Subcutaneous adipose tissue (tissue), 4 donors: ENCODE measurements around the gene BACH2. TPM values are rescaled to one million over a fixed set of nuclear protein-coding genes. Genes with fewer than 3 reads are reported as not detected.

Experiments
- total RNA-seq, 4 donors: library from RNA; depleted of rRNA; stranded (reverse); fragments of >200 nt; gene quantifications; one replicate each; pipeline ENCODE4 v1.1.0, GENCODE V29; 2016
- TF ChIP-seq, protein P1 (sequence below): fragments of 450-650 bp; IDR thresholded peaks from one replicate; pipeline ENCODE4 v1.5.1; 2016; ENCODE audit warnings: low read depth, mild to moderate bottlenecking, control low read depth, antibody characterized with exemption, moderate library complexity

The BACH2 gene
- total RNA-seq, 4 donors from 2014 or later: 1.7 to 15.4 (median 3.9) TPM

DNA sequence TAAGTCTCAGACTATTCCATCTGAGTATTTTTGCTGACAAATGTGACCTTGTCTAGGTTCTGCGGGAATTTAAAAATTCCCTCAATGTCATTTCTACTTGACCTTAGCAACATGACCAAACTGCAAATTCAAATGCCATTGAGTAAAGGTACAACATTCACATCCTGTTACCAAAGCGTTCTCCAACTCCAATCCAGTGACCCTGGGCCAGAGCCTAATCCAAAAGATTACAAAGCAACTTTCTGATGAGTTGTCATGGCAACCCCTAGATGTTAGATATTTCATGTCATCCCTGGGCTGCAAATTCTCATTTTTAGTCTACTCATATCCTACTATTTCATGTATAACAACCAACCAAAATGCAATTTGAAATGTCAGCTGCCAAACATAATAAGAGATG lies 65.3 kb downstream of the BACH2 start:
- TF ChIP-seq, protein P1, sequence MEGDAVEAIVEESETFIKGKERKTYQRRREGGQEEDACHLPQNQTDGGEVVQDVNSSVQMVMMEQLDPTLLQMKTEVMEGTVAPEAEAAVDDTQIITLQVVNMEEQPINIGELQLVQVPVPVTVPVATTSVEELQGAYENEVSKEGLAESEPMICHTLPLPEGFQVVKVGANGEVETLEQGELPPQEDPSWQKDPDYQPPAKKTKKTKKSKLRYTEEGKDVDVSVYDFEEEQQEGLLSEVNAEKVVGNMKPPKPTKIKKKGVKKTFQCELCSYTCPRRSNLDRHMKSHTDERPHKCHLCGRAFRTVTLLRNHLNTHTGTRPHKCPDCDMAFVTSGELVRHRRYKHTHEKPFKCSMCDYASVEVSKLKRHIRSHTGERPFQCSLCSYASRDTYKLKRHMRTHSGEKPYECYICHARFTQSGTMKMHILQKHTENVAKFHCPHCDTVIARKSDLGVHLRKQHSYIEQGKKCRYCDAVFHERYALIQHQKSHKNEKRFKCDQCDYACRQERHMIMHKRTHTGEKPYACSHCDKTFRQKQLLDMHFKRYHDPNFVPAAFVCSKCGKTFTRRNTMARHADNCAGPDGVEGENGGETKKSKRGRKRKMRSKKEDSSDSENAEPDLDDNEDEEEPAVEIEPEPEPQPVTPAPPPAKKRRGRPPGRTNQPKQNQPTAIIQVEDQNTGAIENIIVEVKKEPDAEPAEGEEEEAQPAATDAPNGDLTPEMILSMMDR: no peak

DNA sequence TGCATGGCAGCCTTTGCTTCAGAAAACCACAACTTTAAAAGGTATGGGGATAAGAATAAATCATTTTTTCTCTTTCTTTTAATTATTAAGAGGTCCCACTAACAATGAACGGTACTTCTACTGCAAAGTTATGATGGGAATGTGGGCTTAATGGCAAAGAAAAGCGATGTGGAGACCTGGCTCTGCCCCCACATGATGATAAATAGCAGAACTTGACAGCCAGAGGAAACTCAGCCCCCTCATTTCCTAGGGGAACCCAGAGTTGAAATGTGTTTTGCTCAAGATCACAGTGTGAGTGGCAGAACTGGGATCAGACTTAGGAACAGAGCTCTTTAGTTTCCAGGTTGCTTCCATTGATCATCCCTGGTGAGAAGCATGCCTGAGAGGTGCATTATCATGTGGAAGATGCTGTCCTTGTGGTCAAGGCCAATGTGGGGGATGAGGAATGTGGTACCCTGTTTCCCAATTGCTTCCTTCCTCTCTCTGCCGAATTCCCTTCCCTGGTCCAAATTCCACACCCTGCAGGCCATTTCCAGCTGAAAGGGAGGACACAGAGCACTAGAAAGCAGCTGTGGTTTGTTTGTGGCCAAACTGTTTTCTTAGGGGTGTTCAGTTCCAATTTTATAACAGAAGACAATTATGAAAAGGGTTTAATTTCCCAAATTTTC lies 66.0 kb downstream of the BACH2 start:
- TF ChIP-seq, protein P1: no peak

DNA sequence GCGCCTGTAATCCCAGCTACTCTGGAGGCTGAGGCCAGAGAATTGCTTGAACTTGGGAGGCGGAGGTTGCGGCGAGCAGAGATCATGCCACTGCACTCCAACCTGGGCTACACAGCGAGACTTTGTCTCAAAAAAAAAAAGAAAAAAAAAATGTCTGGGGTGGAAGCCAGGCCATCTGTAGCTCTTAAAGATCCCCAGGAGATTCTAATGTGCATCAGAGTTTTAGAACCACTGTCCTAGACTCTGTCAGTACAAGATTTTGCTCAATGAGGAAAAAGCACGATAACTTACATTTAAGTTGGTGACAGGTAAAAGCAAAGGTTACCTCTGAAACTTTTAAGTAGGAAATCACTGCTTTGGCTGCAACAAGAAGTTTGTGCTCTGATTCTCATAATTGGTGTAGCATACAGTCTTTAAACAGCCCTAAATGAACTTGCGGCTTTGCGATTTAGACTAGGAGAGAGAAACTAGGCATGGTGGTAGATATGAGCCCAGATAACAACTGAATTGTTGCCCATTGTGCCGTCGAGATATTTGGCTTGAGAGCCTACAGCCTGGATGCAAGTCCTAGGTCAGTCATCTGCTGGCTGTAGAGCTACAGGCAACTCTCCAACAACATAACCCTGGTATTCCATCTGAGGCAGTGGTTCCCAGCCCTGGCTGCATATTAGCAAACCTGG lies 67.2 kb downstream of the BACH2 start:
- TF ChIP-seq, protein P1: no peak

DNA sequence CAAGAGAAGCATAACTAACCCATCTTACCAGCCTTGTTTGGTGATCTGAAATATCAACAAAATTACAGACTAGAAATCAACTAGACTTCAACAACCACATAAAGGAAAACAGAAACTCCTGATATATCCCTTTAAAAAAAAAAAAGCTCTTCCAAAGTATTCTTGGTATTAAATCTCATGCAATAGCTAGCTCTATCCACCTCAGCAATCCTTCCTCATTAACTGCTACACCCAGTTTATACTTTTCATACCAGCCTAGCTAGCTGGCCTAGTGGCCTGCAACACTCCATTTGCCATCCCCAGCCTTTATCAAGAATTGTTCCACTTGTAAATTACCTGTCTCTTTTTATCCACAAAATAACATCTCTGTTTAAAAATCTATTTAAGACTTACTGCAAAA lies 69.0 kb downstream of the BACH2 start:
- TF ChIP-seq, protein P1: no peak

DNA sequence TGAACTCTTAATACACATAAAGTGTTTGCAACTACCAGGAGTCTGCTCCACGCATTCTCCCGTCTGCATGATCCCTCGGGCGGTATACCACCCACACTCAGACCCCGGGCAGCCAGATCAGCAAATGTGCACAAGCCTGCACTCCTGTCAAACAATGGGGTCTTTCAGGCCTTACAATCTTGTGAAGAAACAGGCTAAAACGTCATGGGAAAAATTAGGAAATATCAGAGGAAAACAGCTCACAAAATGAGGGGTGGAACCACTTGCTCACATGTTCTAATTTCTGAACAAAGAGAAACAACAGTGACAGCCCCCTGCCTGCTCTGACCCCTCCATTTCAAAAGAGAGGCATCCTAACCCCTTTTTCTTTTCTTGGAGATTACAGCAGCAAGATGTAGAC lies 69.4 kb downstream of the BACH2 start:
- TF ChIP-seq, protein P1: no peak

DNA sequence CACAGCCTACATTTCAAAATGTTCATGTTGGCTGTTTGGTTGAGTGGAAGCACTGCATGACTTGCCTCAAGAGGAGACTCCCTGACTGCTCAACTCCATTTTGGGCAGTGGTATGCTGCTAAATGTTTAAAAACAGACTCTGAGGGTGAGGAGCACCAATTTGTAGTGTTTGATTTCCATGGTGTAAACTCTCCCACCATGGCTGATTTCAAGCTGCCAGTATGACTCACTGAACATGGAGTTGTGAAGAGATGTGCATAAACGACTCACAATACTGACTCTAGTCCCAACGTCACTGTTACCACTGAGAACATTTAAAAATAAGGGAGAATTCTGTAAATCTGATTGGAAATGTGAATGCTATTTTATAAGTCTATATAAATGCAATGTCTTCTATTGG lies 70.4 kb downstream of the BACH2 start:
- TF ChIP-seq, protein P1: no peak

DNA sequence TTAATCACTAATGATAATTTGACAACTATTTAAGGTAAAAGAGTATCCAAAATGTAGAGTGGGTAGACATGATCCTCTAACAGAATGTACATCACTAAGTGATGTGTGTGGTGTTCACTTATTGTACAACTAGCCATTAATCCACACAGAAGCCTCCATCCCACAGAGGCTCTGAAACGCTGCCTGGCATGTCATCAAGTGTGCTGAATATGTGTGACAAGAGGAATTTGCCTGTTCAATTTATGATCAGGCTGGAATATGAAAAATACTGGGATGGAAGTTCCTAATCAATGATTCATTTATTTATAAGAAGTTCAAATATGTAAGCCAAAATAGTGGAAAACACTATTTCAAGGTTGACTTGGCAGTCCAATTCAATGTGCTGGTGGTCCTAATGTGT lies 72.4 kb downstream of the BACH2 start:
- TF ChIP-seq, protein P1: no peak
